K562 (cell line): ENCODE results near the gene ERVH48-1. TPM values are rescaled to one million over a fixed set of nuclear protein-coding genes. Genes with fewer than 3 reads are reported as not detected.

Source experiments
- CAMTA2 ChIP-seq: fragments of 250-450 bp; sonication (Bioruptor Pico); conservative IDR thresholded peaks from 2 replicates; pipeline ENCODE4 v1.5.1; 2022
- CTBP1 ChIP-seq: fragments of 450-650 bp; IDR thresholded peaks from 2 replicates; pipeline ENCODE4 v1.6.1; 2016; ENCODE audit warnings: borderline replicate concordance
- EHMT2 ChIP-seq: fragments of 450-650 bp; IDR thresholded peaks from 2 replicates; pipeline ENCODE4 v1.6.1; 2018; ENCODE audit warnings: antibody characterized with exemption
- GABPA ChIP-seq: fragments of 200-800 bp; sonication (Bioruptor generic); conservative IDR thresholded peaks from 2 replicates; pipeline ENCODE4 v1.6.1; 2016; ENCODE audit warnings: low read depth, missing genetic modification characterization, missing compliant biosample characterization
- KAT2B ChIP-seq: IDR thresholded peaks from one replicate; pipeline ENCODE4 v1.6.1; 2012; ENCODE audit warnings: low read depth, mild to moderate bottlenecking, control low read depth, inconsistent platforms, low read length, moderate library complexity
- KLF1 ChIP-seq: fragments of 450-650 bp; IDR thresholded peaks from 2 replicates; pipeline ENCODE4 v1.6.1; 2016; ENCODE audit warnings: missing genetic modification characterization, missing compliant biosample characterization
- LARP7 ChIP-seq: fragments of 450-650 bp; IDR thresholded peaks from 2 replicates; pipeline ENCODE4 v1.6.1; 2016
- MCM5 ChIP-seq: fragments of 450-650 bp; IDR thresholded peaks from 2 replicates; pipeline ENCODE4 v1.6.1; 2016; ENCODE audit warnings: low read depth
- MED1 ChIP-seq: sonication (generic); formaldehyde crosslinking; IDR thresholded peaks from 2 replicates; pipeline ENCODE4 v1.8.1; 2023; ENCODE audit warnings: missing genetic modification reagents, borderline replicate concordance
- NR2C1 ChIP-seq, 2 experiments: fragments of 450-650 bp; IDR thresholded peaks; 2 replicates each; pipeline ENCODE4 v1.6.1; 2017; ENCODE audit warnings: mild to moderate bottlenecking in 2 of 2, antibody characterized with exemption in 1 of 2, inconsistent platforms in 1 of 2, missing compliant biosample characterization in 1 of 2, missing genetic modification characterization in 1 of 2
- NR3C1 ChIP-seq: sonication (generic); formaldehyde crosslinking; IDR thresholded peaks from 2 replicates; pipeline ENCODE4 v1.8.1; 2022; ENCODE audit warnings: missing genetic modification reagents
- NR4A1 ChIP-seq, 2 experiments: fragments of 250-450 bp in 1 of 2; fragments of 450-650 bp in 1 of 2; sonication (Bioruptor Pico) in 1 of 2; IDR thresholded peaks; 2 replicates each; pipeline versions ENCODE4 v1.4.0 to v1.6.1; 2016 to 2020; ENCODE audit warnings: mild to moderate bottlenecking in 2 of 2, missing compliant biosample characterization in 1 of 2, missing genetic modification characterization in 1 of 2, moderate library complexity in 1 of 2
- PCBP1 ChIP-seq: fragments of 200-400 bp; formaldehyde crosslinking; IDR thresholded peaks from 2 replicates; pipeline ENCODE4 v1.6.1; 2018; ENCODE audit warnings: mild to moderate bottlenecking, low read depth, low read length; ENCODE audit not compliant: poor library complexity, severe bottlenecking
- PHF20 ChIP-seq: fragments of 450-650 bp; IDR thresholded peaks from 2 replicates; pipeline ENCODE4 v1.6.1; 2018; ENCODE audit not compliant: partially characterized antibody
- POLR3G ChIP-seq: IDR thresholded peaks from 2 replicates; pipeline ENCODE4 v1.6.1; 2011; ENCODE audit not compliant: insufficient read length, insufficient replicate concordance; ENCODE audit errors: extremely low read depth
- RB1 ChIP-seq: fragments of 450-650 bp; IDR thresholded peaks from 2 replicates; pipeline ENCODE4 v1.6.1; 2017; ENCODE audit warnings: low read depth, mild to moderate bottlenecking
- SETDB1 ChIP-seq: IDR thresholded peaks from one replicate; pipeline ENCODE4 v1.6.1; 2012; ENCODE audit warnings: low read length, control low read depth, inconsistent platforms
- SMARCA4 ChIP-seq: fragments of 450-650 bp; IDR thresholded peaks from 2 replicates; pipeline ENCODE4 v1.6.1; 2016
- SOX6 ChIP-seq: fragments of 450-650 bp; IDR thresholded peaks from 2 replicates; pipeline ENCODE4 v1.6.1; 2014; ENCODE audit warnings: mild to moderate bottlenecking
- SRSF3 ChIP-seq: fragments of 200-400 bp; formaldehyde crosslinking; IDR thresholded peaks from 2 replicates; pipeline ENCODE4 v1.6.1; 2016; ENCODE audit warnings: mild to moderate bottlenecking, low read length, moderate library complexity; ENCODE audit not compliant: insufficient read depth
- TRIM24 ChIP-seq, 2 experiments: fragments of 450-650 bp; IDR thresholded peaks; 2 replicates each; pipeline ENCODE4 v1.6.1; 2016
- ZFPM2 ChIP-seq: fragments of 250-450 bp; sonication (Bioruptor Pico); IDR thresholded peaks from 2 replicates; pipeline ENCODE4 v1.5.1; 2022; ENCODE audit warnings: mild to moderate bottlenecking
- ZKSCAN1 ChIP-seq: fragments of 150-350 bp; IDR thresholded peaks from 2 replicates; pipeline ENCODE4 v1.6.1; 2016; ENCODE audit warnings: low read depth, low read length
- ZNF121 ChIP-seq: sonication (generic); formaldehyde crosslinking; conservative IDR thresholded peaks from 2 replicates; pipeline ENCODE4 v1.8.0; 2022; ENCODE audit warnings: missing genetic modification reagents
- ZNF174 ChIP-seq: fragments of 250-450 bp; sonication (Bioruptor Pico); IDR thresholded peaks from 2 replicates; pipeline ENCODE4 v1.4.0; 2020; ENCODE audit warnings: mild to moderate bottlenecking
- ZNF224 ChIP-seq: sonication (generic); formaldehyde crosslinking; IDR thresholded peaks from 2 replicates; pipeline ENCODE4 v1.8.0; 2022; ENCODE audit warnings: mild to moderate bottlenecking, missing genetic modification reagents
- ZNF24 ChIP-seq: fragments of 450-650 bp; IDR thresholded peaks from 2 replicates; pipeline ENCODE4 v1.6.1; 2016
- ZNF431 ChIP-seq: sonication (generic); formaldehyde crosslinking; IDR thresholded peaks from 2 replicates; pipeline ENCODE4 v1.8.0; 2022; ENCODE audit warnings: mild to moderate bottlenecking, missing genetic modification reagents
- ZNF695 ChIP-seq: fragments of 450-650 bp; formaldehyde crosslinking; IDR thresholded peaks from 2 replicates; pipeline ENCODE4 v1.4.0; 2020; ENCODE audit warnings: mild to moderate bottlenecking, moderate library complexity
- ZNF707 ChIP-seq: fragments of 250-450 bp; sonication (Bioruptor Pico); conservative IDR thresholded peaks from 2 replicates; pipeline ENCODE4 v1.8.0; 2022; ENCODE audit warnings: inconsistent platforms, mild to moderate bottlenecking, moderate library complexity
- ZNF778 ChIP-seq: fragments of 450-650 bp; formaldehyde crosslinking; IDR thresholded peaks from 2 replicates; pipeline ENCODE4 v1.4.0; 2020; ENCODE audit warnings: mild to moderate bottlenecking, moderate library complexity
- polyA plus RNA-seq, 8 experiments: library from polyadenylated mRNA; depleted of rRNA in 4 of 8; stranded (reverse) in 5 of 8; unstranded in 3 of 8; fragments of >200 nt; fragmentation: Nextera tagmentation in 2 of 8; fragmentation: Illumina TruSeq in 1 of 8; extraction: Ambion mirVana in 2 of 8; extraction: Trizol in 1 of 8; gene quantifications; 2 replicates each; pipeline versions ENCODE4 v1.2.1 to v1.2.3, GENCODE V29; 2011 to 2014; ENCODE audit warnings: inconsistent platforms in 1 of 8, missing spikeins in 1 of 8
- total RNA-seq, 7 experiments: library from RNA; depleted of rRNA in 6 of 7; stranded (reverse); fragments of >200 nt in 6 of 7; fragmentation: Illumina TruSeq in 2 of 7; extraction: Trizol in 2 of 7; gene quantifications; 2 replicates each; pipeline versions ENCODE4 v1.2.1 to v1.2.3, GENCODE V29; 2011 to 2021; ENCODE audit warnings: low replicate concordance in 1 of 7
- TF ChIP-seq, protein P1 (sequence below): sonication (generic); formaldehyde crosslinking; IDR thresholded peaks from 2 replicates; pipeline ENCODE4 v1.8.0; 2022; ENCODE audit warnings: mild to moderate bottlenecking, low read depth, missing genetic modification reagents
- TF ChIP-seq, protein P2 (sequence below): fragments of 450-650 bp; conservative IDR thresholded peaks from 2 replicates; pipeline ENCODE4 v1.6.1; 2016; ENCODE audit warnings: missing genetic modification characterization, low read depth, mild to moderate bottlenecking, control low read depth, missing compliant biosample characterization

ERVH48-1 gene
- total and polyA plus RNA-seq, 9 of the 15 experiments (the other 6 are each of a cell fraction or from before 2014, with no cell fraction given): 0.08 to 0.49 (median 0.16) TPM; not detected in 3

DNA sequence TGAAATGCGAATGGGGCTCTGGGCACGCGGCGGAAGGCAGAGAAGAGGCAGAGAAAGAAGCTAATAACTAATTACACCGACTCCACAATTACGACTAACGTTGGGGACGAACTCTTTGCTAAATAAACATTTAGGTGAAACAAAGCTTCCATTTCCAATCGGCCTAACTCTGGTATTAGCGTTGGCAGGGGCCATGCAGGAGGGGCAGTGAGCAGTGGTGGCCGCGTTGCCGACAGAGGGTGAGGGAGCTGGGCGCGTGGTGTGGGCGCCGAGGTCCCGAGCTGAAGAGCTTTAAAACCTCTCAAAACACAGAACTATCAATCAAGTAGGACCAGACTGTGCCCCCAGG is 32.9 kb downstream of the ERVH48-1 start (continued):
- TF ChIP-seq ZNF707 (CRISPR knock-in tag) (no peak), PHF20 (peak; percentile 84), KLF1 (tag) (no peak), ZFPM2 (no peak), NR2C1 (IDR thresholded peaks at IDR 0.05) (no peak), NR2C1 (tag; IDR thresholded peaks at IDR 0.05) (no peak), ZNF778 (CRISPR knock-in tag) (no peak), SETDB1 (no peak), MCM5 (no peak), PCBP1 (no peak), ZNF121 (CRISPR knock-in tag) (no peak), ZNF431 (CRISPR knock-in tag) (peak; percentile 25; the same call in 1 of the 2 replicates), NR4A1 (CRISPR knock-in tag; IDR thresholded peaks at IDR 0.05) (no peak), NR4A1 (tag; IDR thresholded peaks at IDR 0.05) (peak; percentile 37; the same call in 1 of the 2 replicates), SMARCA4 (peak; percentile 62; the same call in 1 of the 2 replicates), RB1 (no peak), GABPA (no peak), EHMT2 (no peak), LARP7 (no peak), ZNF174 (CRISPR knock-in tag) (no peak), TRIM24 (IDR thresholded peaks at IDR 0.05) (no peak), NR3C1 (CRISPR knock-in tag) (no peak), SOX6 (no peak), KAT2B (no peak), POLR3G (no peak), CTBP1 (no peak), SRSF3 (no peak), ZNF695 (CRISPR knock-in tag) (0 out of 2 replicates have a peak, but pooled peaks have one; percentile 39), ZKSCAN1 (no peak), MED1 (CRISPR knock-in tag) (no peak), ZNF24 (no peak), ZNF224 (peak; percentile 23; the same call in 1 of the 2 replicates), CAMTA2 (no peak)
- TF ChIP-seq, protein P1, sequence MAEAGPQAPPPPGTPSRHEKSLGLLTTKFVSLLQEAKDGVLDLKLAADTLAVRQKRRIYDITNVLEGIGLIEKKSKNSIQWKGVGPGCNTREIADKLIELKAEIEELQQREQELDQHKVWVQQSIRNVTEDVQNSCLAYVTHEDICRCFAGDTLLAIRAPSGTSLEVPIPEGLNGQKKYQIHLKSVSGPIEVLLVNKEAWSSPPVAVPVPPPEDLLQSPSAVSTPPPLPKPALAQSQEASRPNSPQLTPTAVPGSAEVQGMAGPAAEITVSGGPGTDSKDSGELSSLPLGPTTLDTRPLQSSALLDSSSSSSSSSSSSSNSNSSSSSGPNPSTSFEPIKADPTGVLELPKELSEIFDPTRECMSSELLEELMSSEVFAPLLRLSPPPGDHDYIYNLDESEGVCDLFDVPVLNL (CRISPR knock-in tag): no peak
- TF ChIP-seq, protein P2, sequence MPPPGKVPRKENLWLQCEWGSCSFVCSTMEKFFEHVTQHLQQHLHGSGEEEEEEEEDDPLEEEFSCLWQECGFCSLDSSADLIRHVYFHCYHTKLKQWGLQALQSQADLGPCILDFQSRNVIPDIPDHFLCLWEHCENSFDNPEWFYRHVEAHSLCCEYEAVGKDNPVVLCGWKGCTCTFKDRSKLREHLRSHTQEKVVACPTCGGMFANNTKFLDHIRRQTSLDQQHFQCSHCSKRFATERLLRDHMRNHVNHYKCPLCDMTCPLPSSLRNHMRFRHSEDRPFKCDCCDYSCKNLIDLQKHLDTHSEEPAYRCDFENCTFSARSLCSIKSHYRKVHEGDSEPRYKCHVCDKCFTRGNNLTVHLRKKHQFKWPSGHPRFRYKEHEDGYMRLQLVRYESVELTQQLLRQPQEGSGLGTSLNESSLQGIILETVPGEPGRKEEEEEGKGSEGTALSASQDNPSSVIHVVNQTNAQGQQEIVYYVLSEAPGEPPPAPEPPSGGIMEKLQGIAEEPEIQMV: no peak
